Erythroblast (primary cell): ENCODE data around the gene ZBTB7A.

ENCODE experiments used
- GATA1 ChIP-seq: IDR thresholded peaks from 2 replicates; pipeline ENCODE4 v1.6.1; 2011; ENCODE audit warnings: low read depth, mild to moderate bottlenecking, control low read depth, low read length, moderate library complexity
- POLR2A ChIP-seq: IDR thresholded peaks from 2 replicates; pipeline ENCODE4 v1.6.1; 2011; ENCODE audit warnings: mild to moderate bottlenecking, low read length

DNA sequence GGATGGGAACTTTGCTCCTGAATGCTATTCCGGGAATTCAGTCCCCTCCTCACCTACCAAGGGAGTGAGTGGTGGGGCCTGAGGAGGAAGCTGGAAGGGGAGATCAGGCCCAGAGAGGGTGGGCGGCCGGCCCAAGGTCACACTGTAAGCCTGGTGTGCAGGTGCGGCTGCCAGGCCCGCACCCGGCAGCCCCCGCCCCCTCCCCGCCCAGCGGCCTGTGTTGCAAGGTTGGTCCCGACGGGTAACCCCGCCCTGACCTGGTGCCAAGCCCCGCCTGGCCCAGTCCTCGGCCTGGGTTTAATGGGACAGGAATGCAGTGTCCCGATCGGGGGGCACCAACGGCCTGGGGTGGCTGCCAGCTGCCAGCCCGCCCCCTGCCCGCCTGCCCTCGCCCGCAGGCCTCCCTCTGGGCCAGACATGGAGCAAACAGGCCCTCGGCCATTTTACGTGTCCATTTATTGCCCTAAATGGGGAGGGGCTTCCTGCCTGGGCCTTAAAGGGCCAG is 5.5 kb downstream of the ZBTB7A start:
- no peak for TF ChIP-seq POLR2A
- TF ChIP-seq GATA1, result no peak
